Measurements from ENCODE around the gene TNFRSF1B. TPM values are rescaled to one million over a fixed set of nuclear protein-coding genes. Genes with fewer than 3 reads are reported as not detected.

The TNFRSF1B gene
- total and polyA plus RNA-seq, 9 of the 15 experiments (the other 6 are each of a cell fraction or from before 2014, with no cell fraction given) = 8.8 to 91.3 (median 36.0) TPM

- Histone ChIP-seq H2AFZ (ENCODE audit: low read depth, low read length) (no peak overlapping the region), H3K36me3 (ENCODE audit: control insufficient read depth, insufficient read depth, low read length) (peaks cover 21% of the 10 kb centered on the region; the same call in 2 of the 3 replicates), H3K9me1 (ENCODE audit: control insufficient read depth, insufficient read depth, low read length) (peaks cover 5% of the 10 kb centered on the region), H3K9ac (ENCODE audit: insufficient read depth in 1 of 2, low read depth in 2 of 2, low read length in 2 of 2) (no peak overlapping the region), H3K4me2 (ENCODE audit: insufficient read depth, low read length) (no peak overlapping the region), H3K4me3 (no peak overlapping the region), H3K9me3 (replicated peaks; ENCODE audit: control insufficient read depth, insufficient read depth, low read depth, low read length) (no peaks in the 10 kb centered on the region), H3K4me1 (replicated peaks in 1 of 2; ENCODE audit: control insufficient read depth in 2 of 2, insufficient read depth in 2 of 2, low read length in 2 of 2) (peaks cover 53% of the 10 kb centered on the region in 2 experiments), H4K20me1 (replicated peaks; ENCODE audit: control insufficient read depth, insufficient read depth, low read length) (peaks cover 34% of the 10 kb centered on the region), H3K27ac (ENCODE audit: extremely low read depth, low read depth, low read length) (no peak overlapping the region), H3K27me3 (ENCODE audit: control insufficient read depth in 2 of 2, insufficient read depth in 2 of 2, low read length in 2 of 2) (no peaks in the 10 kb centered on the region), H3K79me2 (ENCODE audit: control insufficient read depth, insufficient read depth, low read length) (peaks cover 87% of the 10 kb centered on the region)
- POLR2A ChIA-PET = interaction anchor here (0.7 to 1.1 kb wide), 2 partner anchors 8 to 25 kb away, joined by 3 to 4 read pairs; no protein-coding TSS in a partner anchor
- in situ Hi-C loops (cut with MboI) (no loop called here), intact Hi-C loops (cut with micrococcal nuclease) (no loop called here)
- WGBS (ENCODE audit: insufficient coverage, low coverage, missing lambda C conversion rate) = 83% methylated on average over 12 of the region's 12 CpGs
- TF ChIP-seq ESRRA (IDR thresholded peaks at IDR 0.05; ENCODE audit: borderline replicate concordance, low read depth) (peak; percentile 73; the same call in 1 of the 2 replicates), ZNF778 (CRISPR knock-in tag; IDR thresholded peaks at IDR 0.05) (no peak), ILK (tag; IDR thresholded peaks at IDR 0.05; ENCODE audit: borderline replicate concordance, low read depth) (no peak), ZBTB33 (CRISPR knock-in tag; IDR thresholded peaks at IDR 0.05) (peak; percentile 92), ZNF316 (IDR thresholded peaks at IDR 0.05) (peak; percentile 75), KDM1A (IDR thresholded peaks at IDR 0.05) (0 out of 4 replicates have a peak, but pooled peaks of 1 of the 2 experiments have one; percentile 7)
- CTCF ChIA-PET (ENCODE audit: low intra/inter-chr PET ratio) = no interaction called here
- ATAC-seq (no peak), FAIRE-seq (no peak), DNase-seq (ENCODE audit: extremely low read depth in 1 of 4, low spot score in 3 of 4) (no peak)
- BruUV-seq (replicated peaks) = no TSS peak
These were observed 4.6 kb downstream of the TNFRSF1B start for GRCh38 chr1:12171206-12172041.
